Epithelial cell of proximal tubule (primary cell): ENCODE data around the gene PRKCE. TPM values are rescaled to one million over a fixed set of nuclear protein-coding genes. Genes with fewer than 3 reads are reported as not detected.

Source experiments
- DNase-seq: peaks from one replicate; pipeline ENCODE4 v3.0.0-alpha.2; 2011; ENCODE audit warnings: low read depth
- H3K4me3 ChIP-seq: 2 replicates; pipeline ENCODE4 v1.5.1; 2011; ENCODE audit warnings: low read depth, mild to moderate bottlenecking, low read length
- total RNA-seq: library from RNA; depleted of rRNA; stranded (reverse); fragments of >200 nt; gene quantifications from 2 replicates; pipeline ENCODE4 v1.2.3, GENCODE V29; 2015
- TF ChIP-seq, protein P1 (sequence below): conservative IDR thresholded peaks from 2 replicates; pipeline ENCODE4 v1.5.1; 2012; ENCODE audit warnings: low read depth, mild to moderate bottlenecking, low read length

PRKCE gene
- total RNA-seq, 1 donor from 2014 or later, result 2.5 TPM

GRCh38 chr2:45781464-45781811 is 130.0 kb downstream of the PRKCE start:
- TF ChIP-seq, protein P1, sequence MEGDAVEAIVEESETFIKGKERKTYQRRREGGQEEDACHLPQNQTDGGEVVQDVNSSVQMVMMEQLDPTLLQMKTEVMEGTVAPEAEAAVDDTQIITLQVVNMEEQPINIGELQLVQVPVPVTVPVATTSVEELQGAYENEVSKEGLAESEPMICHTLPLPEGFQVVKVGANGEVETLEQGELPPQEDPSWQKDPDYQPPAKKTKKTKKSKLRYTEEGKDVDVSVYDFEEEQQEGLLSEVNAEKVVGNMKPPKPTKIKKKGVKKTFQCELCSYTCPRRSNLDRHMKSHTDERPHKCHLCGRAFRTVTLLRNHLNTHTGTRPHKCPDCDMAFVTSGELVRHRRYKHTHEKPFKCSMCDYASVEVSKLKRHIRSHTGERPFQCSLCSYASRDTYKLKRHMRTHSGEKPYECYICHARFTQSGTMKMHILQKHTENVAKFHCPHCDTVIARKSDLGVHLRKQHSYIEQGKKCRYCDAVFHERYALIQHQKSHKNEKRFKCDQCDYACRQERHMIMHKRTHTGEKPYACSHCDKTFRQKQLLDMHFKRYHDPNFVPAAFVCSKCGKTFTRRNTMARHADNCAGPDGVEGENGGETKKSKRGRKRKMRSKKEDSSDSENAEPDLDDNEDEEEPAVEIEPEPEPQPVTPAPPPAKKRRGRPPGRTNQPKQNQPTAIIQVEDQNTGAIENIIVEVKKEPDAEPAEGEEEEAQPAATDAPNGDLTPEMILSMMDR, result no peak
- no peak overlapping the region for H3K4me3 ChIP-seq

DNA sequence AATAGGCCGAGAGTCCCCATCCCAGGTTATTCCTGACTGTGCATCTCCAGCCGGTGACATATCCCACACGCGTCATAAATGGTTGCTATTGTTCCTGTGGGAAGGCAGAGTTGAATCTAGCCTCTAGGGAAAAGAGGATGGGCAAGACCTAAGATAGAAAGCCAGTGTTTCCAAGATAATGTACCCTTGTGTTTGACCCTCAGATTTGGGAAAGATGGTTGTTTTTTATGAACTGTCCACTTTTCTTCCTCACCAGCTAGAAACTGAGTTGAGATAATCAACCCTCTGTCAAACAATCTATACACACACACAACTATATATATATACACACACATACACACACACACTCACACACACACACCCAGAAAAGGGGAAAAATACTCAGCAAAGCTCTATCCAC is 131.0 kb downstream of the PRKCE start:
- H3K4me3 ChIP-seq, result no peak overlapping the region
- TF ChIP-seq, protein P1, result no peak
- no peak for DNase-seq

More at GRCh38 chr2:45781464-45781811, 130.0 kb downstream of the PRKCE start:
- no peak for DNase-seq

- no peak for DNase-seq
- TF ChIP-seq, protein P1, result no peak
- H3K4me3 ChIP-seq, result no peak overlapping the region
Observed at GRCh38 chr2:45782986-45783385, 131.5 kb downstream of the PRKCE start.

- no peak for DNase-seq
- TF ChIP-seq, protein P1, result no peak
- H3K4me3 ChIP-seq, result no peak overlapping the region
Observed at GRCh38 chr2:45786030-45786835, 134.8 kb downstream of the PRKCE start.

- DNase-seq, result no peak
- no peak overlapping the region for H3K4me3 ChIP-seq
- TF ChIP-seq, protein P1, result no peak
Observed at GRCh38 chr2:45786836-45787357, 135.4 kb downstream of the PRKCE start.

- H3K4me3 ChIP-seq, result no peak overlapping the region
- DNase-seq, result no peak
- TF ChIP-seq, protein P1, result no peak
Observed at GRCh38 chr2:45788401-45788800, 136.9 kb downstream of the PRKCE start.

- TF ChIP-seq, protein P1, result no peak
- DNase-seq, result no peak
- no peak overlapping the region for H3K4me3 ChIP-seq
Observed at GRCh38 chr2:45789317-45789716, 137.8 kb downstream of the PRKCE start.
